ENCODE results near the gene CBX4.

Gene CBX4

DNA sequence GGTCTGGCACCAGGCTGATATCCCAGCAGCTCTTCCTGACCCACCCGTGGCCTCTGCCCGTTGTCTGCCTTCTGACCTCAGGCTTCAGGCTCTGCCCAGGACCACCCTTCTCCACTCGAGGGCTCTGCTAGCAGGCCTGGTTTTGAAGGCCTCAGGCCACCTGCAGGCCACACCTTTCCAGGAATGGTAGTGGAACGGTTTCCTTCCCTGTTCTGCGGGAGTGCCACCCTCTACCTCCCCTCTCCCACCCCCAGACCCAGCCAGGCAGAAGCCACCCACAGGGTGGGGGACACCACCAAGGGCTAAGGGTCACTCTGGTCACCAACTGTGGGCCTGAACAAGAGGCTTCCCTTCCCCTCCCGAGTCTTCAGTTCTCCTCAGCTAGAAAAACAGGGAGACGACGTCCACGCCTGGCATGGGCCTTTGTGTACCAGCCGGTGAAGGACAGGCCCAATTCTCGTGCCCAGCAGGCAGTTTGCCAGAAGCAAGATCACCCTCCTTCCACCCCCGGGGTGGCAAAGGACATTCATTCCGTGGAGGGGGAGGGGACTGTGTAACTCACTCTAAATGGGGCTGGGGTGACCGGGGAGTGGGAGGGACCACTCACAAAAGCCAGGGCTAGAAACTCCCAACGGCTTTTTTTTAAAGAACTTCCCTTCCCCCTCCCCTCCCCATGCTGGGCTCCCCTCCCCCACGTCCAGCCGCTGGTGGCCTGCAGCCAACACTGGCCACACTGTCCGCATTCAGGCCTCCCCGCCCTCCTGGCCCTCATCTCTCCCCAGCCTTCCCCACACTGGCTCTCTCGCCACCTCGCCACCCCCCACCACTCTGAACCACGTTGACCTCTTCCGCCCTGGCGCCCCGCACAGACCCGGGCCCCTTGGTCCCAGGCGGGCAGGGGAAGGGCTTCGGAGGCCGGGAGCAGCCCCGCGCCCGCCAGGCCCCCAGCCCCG lies 7.7 kb downstream of the CBX4 start:
- no peak for DNase-seq (ENCODE audit: low read depth in 3 of 3, low spot score in 1 of 3)

DNA sequence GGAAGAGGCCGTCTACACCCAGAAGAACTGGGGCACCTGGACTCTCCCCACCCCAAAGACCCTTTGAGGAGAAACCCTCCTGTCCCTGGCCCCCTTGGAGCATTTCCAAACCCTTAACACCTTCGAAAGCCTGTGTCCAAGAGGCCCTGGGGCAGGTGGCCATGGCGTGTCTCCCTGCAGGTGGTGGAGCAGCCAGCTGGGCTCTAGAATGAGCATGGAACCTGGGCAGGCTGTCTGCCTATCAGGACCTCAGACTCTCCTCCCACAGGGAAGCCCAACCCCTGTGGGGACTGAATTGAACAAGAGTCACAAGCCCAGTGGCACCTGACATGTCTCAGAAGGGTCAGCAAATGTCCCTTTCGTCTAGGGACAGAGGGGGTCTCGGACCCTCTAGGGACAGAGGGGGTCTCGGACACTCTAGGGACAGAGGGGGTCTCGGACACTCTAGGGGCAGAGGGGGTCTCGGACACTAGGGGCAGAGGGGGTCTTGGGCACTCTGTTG lies 8.4 kb downstream of the CBX4 start:
- DNase-seq (ENCODE audit: low read depth in 3 of 3, low spot score in 1 of 3), result no peak

DNA sequence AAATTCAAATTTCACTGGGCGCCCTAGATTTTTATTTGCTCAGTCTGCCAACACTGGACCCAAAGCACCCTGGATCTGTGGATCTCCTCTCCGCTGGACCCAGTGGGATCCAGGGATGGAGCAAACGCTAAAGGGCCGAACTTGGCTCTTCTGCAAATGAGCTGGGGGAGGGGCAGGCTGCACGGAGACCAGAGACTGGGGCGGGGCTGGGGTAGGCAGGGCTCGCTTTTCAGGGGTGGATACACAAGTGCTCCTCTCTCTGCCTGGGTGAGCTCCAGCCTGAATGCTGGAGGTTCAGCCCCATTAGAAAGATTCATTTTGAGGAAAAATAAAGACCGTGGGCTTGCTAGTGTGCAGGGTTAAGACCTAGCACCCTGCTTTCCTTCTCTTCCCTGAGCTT lies 8.9 kb downstream of the CBX4 start:
- no peak for DNase-seq (ENCODE audit: low read depth in 3 of 3, low spot score in 1 of 3)

DNA sequence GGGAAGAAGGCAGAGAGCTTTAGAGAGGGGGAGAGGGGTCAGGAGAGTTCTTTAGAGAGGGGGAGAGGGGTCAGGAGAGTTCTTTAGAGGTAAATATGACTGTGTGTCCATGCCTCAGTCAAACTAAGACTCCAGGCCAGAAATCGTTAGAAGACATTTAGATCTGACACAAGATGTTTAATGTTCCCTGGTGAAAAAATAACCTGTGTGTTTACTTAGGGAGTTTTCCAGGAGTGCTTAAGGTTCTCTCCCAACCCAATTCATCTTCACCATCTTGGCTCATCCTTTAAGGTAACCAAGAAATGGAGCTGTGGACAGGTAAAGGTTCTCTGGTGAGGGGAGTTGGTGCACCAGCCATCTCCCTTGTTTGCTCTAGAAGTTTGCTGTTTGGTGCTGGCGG lies 9.8 kb downstream of the CBX4 start:
- no peak for DNase-seq (ENCODE audit: low read depth in 3 of 3, low spot score in 1 of 3)

DNA sequence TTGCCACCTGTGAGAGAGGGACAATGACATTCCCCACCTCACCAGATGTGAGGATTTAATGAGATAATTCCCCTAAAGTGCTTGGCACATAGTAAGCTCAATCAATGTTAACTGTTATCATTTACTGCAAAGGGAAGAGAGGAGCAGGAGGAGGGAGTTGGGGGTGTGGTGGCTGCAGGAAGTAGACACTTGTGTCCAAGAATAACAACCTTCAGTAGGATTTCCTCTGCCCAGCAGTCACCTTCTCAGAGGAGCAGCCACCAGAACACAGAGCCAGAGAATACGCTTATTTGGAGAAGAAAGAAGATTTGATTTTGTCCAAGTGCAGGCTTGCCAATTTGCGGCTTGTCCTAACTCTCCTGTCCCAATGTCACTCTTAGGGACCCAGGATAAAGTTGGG lies 10.2 kb downstream of the CBX4 start:
- no peak for DNase-seq (ENCODE audit: low read depth in 3 of 3, low spot score in 1 of 3)

DNA sequence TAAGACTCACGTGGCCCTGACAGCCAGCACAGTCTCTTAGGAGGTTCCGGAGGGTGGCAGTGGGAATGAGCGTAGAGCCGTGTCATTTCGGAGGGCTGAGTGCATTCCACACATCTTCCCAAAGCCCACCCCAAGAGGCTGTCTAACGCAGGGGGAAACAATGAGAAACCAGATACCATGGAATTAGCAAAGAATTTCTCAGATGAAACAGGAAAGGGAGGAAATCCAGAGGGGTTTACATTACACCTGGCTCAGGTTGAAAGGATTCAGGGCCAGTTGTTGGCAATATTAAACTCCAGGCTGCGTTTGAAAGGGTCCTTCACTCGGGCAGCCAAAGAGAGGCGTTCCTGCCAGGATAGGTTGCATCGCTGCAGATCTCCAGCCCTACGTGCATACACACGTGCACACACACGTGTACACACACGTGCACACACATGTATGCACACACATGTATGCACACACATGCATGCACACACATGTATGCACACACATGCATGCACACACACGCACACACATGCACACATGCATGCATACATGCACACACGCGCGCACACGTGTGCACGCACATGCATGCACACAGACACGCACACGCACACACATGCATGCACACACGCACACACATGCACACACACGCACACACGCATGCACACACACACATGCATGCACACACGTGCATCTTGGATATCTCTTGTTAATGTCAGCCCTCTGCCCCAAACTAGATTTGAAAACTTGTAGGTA lies 12.2 kb downstream of the CBX4 start:
- no peak for DNase-seq (ENCODE audit: low read depth in 3 of 3, low spot score in 1 of 3)

DNA sequence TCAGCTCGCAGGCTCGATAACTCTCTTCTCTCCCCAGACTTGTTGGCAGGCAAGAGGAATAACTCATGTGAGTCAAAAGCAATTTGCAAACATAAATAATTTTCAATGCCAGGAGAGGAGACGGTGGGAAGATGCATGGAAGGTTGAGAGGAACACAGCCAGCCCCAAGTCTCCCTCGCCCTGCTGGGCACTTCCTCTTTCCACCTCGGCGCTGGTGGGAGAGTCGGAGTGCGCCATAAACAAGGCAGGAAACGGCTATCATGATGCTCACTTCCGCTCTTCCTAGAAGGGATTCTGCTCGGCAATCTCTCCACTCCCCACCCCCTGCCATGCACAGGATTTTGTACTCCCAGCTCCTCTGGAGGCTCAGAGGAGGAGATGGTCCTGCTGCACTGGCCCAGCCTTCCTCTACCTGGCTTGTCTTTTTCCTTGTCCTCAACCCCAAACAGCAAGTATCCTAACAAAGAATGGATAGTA lies 13.0 kb downstream of the CBX4 start:
- DNase-seq (ENCODE audit: low read depth in 3 of 3, low spot score in 1 of 3), result no peak

DNA sequence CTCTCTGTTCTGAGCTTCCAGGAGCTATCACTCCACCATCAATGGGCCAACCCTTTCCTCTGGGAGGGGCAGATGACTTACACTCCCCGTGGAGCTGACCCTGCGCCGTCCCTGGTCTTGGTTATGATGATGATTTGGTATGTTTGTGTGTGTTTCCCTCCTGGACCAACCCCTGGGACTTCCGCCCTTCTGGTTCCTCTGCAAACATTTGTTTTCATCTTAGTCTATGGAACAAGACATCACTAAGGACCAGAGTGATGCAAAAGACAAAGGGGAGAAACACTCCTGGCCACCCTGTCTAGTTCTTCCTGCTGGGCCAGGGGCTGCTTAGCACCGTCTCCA lies 13.7 kb downstream of the CBX4 start:
- no peak for DNase-seq (ENCODE audit: low read depth in 3 of 3, low spot score in 1 of 3)

DNA sequence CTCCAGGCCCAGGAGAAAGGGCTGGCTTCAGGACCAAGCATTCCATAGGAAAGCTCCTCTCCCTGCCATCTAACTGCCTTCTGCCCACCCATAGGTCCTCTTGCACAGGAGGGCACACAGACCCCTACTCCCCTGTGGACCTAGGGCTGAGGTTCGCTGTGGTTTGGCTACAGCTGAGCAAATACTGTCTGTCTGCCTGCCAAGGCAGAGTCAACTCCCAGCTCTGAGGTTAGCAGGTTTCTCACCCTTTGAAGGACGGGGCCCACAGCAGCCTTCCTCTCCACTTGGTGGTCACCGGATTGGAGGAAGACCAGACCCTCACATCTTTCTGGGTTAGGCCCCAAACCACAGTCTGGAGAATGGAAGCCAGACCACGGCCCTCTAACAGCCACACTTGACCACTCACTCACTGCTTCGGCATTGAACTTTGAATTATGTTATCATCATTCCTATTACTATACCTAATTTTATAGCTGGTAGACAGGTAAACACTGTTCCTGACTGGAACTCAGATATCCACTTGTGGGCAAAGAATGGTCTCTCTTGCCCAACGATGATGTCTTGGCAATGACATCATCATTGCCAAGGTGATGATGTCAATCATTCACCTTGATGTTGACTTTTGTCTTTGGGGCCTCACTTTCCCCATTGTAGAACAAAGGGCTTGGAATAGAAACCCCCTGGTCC lies 14.2 kb downstream of the CBX4 start:
- no peak for DNase-seq (ENCODE audit: low read depth in 3 of 3, low spot score in 1 of 3)

DNA sequence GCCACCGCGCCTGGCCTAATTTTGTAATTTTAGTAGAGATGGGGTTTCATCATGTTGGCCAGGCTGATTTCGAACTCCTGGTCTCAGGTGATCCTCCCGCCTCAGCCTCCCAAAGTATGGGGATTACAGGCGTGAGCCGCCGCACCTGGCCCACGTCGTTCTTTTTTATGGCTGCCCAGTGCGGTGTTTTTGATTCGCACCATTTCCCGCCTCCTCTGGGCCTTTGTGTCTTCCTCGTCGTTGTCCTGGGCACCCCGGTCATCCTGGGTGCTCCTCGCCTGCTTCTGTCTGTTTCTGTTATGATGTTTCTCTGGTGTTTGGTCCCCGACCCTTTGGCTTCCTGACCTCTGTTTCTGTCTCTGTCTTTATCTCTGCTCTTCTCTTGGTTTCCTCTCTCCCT lies 15.0 kb downstream of the CBX4 start:
- DNase-seq (ENCODE audit: low read depth in 3 of 3, low spot score in 1 of 3), result no peak

DNA sequence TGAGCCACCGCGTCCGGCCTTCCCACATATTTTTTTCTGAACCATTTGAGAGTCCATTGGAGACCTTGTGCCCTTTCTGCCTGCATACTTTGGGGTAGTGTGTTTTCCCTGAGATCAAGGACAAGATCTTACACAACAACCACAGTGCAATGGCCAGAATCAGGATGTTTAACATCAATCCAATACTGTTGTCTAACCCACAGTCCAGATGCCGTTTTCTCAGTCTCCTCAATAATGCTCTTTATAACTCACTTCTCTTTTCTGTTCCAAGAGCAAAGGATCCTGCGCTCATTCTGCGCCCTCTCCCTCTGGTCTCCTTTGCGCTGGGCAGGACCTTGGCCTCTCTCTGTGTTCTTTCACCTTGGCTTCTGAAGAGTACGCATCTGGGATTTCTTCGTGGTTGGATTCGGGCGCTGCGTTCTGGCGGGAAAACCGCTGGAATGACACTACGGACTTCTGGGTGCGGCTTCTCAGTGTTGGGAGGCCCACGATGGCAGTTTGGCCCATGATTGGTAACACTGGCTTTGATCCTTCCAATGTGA lies 16.6 kb downstream of the CBX4 start:
- no peak for DNase-seq (ENCODE audit: low read depth in 3 of 3, low spot score in 1 of 3)

DNA sequence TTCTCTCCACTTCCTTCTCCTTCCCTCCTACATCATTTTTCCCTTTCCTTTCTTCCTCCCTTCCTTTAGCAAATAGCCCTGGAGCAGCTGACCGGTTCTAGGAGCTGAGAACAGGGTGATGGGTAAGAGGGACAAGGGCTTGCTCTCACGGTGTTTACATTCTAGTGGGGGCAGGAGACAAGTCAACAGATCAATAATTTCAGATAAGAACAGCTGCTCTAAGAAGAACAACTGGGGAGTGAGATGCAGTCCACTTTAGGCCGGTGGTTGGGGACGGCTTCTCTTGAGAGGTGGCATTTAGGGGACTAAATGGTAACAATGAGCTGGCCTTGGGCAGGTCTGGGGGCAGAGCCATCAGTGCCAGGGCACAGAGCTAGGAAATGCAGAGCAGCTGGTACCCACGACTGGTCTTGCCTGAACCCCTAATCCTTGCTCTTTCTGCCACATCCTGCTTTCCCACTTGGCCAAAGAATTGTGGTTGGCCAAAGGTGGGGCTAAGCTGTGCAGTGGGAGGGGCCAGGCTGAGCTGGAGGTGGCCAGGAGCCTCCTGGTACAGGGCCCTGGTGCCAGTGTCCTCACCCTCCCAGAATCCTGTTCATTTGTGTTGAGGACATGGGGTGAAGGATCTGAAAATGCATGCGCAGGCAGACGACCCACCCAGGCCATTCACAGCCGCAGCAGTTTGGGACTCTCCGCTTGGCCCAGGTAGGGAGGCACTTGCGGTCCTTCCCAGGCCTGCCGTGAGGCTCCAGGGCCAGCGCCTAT lies 17.7 kb downstream of the CBX4 start:
- DNase-seq (ENCODE audit: low read depth in 3 of 3, low spot score in 1 of 3), result no peak

DNA sequence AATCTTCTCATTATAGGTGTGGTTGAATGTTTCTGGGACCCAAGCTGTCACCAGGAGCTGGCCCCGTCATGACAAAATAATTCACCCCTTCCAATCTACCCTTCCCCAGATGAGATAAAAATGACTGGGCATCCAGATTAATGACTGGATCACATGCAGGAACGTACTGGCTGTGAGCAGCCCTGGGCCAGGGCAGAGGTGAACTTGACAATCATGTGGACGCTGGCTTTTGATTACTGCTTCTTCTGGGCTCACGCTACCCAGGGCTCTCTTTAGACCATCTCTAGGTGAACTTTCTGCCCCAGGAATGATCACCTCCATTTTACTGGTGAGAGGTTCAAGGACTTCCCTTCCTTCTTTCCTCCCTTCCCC lies 18.3 kb downstream of the CBX4 start:
- DNase-seq (ENCODE audit: low read depth in 3 of 3, low spot score in 1 of 3), result no peak

DNA sequence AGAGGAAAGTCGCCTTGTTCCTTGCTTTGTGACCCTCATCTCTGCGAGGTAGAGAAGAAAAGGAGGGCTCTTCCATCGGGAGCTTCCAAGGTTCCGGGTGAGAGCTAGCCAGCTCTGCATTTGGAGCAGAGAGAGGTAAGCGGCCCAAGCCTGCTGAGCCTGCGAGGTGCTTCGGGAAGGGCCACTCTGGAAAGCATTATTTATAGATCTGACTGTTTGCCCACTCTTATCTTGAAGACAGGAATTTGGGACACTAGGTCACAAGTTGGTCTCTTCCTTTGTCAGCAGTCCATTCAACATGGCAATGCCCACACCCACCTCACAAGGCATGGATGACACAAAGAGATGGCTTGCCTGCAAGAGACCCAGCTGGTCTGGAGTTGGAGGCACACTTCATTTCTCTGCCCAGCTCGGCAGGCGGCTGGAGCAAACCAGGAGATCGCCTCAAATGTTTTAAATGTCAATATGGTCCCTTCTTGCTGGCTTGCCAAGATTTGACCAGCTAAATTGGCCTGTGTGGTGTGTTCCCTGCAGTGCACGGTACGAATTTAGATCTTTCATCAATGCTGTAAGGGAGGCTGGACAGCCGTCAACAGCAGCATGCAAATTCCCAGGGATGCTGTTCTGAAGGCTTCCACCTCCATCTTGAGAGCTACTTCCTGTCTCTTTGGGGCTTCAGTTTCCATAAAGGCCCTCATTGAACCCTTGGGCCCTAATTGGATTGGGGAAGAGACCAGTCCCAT lies 19.5 kb downstream of the CBX4 start:
- DNase-seq (ENCODE audit: low read depth in 3 of 3, low spot score in 1 of 3), result no peak

DNA sequence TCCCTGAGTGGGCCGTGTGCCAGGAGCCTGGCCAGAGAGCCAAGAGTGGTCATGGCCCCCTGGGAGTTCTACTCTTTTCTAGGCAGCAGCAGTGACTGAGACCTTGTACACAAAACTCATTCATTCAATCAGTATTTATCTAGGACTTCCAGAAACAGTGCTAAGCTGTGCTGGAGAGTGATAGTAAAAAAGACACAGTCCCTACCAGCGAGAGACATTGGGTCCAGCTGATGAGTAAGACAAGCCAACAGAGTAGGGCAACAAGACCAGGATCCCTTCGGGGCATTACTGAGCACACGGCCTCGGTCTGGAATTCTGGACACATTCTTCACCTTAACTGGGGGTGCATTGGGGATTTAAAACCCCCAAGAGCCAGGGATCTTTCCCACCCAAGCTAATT lies 20.2 kb downstream of the CBX4 start:
- no peak for DNase-seq (ENCODE audit: low read depth in 3 of 3, low spot score in 1 of 3)

DNA sequence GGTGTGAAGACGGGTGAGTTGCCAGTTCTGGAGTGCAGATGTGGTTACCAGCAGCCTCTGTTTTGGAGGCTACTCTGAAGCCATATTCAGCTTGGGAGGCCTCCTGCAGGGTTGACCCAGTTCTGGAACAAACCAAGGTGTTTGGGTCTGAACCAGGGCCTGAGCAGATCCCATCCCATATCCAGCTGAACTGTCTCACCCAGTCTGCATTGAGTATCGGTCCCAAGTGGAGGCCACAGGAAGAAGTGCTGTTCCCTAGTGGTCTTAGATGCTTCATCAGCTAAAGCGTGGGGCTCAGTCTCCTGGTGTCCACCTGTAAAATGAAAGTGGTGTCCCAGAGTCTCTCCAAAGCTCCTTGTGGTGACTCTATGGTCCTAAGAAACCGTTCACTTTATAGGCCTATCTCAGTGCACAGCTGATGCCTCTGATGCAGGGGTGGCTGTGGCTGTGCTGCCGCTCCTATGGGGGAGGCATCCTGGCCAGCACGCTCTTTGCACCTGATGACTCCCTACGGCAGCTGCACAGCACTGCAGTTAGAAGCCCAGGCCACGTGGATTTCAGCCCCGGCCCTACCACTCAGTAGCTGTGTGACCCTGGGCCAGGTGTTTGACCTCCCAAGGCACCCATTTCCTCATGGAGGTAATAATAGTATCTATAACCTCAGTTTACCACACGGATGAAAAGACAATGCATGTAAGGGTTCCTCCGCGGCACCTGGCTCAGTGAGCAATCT lies 21.0 kb downstream of the CBX4 start:
- no peak for DNase-seq (ENCODE audit: low read depth in 3 of 3, low spot score in 1 of 3)

DNA sequence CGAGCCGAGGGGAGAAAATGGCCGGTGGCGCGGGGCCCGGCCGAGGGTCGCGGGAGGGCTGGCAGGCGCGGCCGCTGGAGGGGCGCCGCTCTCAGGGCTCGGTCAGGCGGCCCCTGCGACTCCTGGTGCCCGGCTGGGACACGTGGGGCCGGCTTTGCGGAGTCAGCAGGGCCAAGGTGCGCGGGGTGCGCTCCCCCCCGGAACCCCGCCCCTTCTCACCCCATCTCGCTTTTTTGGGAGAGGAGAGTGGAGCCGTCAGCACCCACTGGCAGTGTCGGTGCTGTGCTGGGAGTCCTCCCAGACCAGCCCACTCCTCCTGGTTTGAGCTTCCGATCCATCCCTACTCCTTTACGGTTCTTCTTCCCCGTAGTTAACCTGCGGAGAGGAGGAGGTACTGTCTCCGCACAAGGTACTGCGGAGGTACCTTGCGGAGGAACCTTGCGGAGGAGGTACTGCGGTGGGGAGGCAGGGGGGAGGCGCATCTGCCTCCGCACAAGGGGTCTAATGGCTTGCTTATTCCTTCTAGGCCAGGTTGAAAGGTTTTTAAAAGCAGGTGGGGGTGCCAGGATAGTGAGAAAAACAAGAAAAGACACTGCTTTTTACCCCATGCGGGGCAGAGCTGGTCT lies 23.3 kb downstream of the CBX4 start:
- no peak for DNase-seq (ENCODE audit: low read depth in 3 of 3, low spot score in 1 of 3)

DNA sequence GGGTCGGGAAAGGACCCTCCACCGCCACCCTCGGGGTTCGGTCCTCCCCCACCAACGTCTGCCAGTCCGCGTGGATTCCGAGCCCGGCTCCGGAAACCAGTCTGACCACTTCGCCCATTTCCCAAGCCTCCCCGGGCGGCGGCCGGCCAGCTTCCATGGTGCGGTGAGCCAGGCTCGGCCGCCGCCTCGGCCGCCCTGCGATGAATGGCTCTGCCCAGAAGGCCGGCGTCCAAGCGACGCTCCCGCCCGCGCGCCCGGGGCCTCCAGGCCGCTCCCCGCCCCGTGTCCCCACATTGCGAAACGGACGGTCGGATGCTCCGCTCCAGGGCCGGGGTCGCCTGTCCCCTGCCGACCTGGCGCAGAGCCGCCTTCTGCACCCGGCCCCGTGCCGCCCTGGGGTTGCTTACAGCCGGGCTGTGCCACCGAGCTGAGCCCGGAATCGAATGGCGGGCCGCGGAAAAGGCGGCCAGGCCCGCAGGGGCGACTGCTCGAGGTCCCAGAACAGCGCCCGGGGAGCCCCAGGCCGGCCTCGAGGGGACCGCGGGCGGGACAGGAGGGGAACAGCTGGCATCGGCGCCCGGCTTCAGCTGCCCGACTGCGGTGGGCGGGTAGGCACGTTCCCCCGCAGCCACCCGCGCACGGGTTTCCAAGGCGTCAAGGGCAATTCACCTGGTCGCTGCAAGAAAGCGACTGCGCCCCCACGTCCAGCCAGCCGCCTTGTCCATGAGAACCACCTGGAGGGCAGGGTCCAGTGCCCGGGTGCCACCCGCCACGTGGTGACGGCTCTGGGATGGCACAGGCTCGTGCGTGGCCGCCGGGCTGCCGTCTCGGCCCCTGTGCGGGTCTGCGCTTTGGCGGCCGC lies 24.0 kb downstream of the CBX4 start:
- DNase-seq (ENCODE audit: low read depth in 3 of 3, low spot score in 1 of 3), result no peak

Measured in stimulated activated CD4-positive, alpha-beta T cell treated with anti-CD3 and anti-CD28 coated beads, TNF-alpha, amount 100 ng/mL, for 1 hour (primary cell).